TTC549 (cell line): ENCODE data around the gene MEIOC.
"Not testable (repeated sequence)": the region's sequence is repeated elsewhere in the genome, so short reads cannot be mapped to it uniquely, and the experiment has no call there.

Experiments used
- FAIRE-seq: peaks from 2 replicates; lab custom pipeline; 2012; peaks lifted over from hg19 to GRCh38; lab: Jason Lieb, UNC

MEIOC gene

DNA sequence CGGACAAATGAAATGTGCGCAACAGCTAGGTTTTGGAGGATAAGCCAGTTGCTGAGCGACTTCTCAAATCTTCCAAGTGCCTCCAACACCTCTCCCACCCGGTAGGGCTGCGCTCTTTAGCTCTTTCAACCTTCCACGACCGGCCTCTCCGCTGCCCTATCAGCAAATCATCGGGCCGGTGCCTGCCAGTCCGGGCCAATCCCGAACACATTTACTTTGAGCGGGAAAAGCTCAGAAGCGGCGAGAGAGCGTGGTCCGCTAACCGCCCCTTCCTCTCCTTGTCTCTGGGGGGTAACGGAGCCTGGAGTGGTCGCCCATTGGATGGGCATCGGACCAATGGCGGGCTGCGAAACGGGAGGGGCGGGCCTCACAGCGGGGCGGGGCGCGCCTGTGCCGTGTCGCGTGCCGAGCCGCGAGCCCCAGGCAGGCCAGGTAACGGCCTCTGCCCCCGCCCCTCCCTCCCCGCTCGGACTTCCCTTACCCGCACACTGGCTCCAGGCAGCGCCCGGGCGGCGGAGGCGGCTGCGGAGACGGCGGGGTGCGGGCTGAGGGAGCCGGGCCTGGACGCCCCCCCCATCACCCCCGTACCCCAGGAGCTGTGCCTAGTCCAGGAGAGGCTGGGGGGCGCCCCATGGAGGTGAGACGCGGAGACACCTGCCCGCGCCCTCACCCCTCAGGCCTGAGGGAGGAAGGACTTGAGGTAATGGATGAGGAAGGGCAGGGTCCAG is at the start of gene MEIOC:
MEIOC (plus strand) TSS at position 486 of the 728 bp plus-strand sequence; CDS start at position 632, 146 bp downstream.
- no peak for FAIRE-seq

DNA sequence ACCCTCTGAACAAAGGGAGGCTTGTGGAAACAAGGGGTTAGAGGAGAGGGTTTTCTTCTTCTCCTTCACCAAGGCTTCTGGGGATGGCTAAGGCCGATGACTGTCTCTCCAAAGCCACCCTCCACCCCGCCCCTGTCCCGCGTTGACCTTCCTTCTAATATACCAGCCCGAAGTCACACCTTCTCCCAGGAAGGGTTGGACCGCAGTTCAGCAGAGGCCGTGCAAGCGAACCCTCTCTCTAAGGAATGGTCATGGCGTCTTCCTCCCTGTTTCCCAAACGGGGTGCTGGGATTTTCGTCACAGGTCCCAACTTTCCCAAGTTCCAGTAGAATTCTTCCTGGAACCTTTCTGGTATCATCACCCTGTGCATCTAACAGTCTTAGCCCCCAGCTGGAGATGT is 49.6 kb upstream of the MEIOC start:
- FAIRE-seq: no peak

DNA sequence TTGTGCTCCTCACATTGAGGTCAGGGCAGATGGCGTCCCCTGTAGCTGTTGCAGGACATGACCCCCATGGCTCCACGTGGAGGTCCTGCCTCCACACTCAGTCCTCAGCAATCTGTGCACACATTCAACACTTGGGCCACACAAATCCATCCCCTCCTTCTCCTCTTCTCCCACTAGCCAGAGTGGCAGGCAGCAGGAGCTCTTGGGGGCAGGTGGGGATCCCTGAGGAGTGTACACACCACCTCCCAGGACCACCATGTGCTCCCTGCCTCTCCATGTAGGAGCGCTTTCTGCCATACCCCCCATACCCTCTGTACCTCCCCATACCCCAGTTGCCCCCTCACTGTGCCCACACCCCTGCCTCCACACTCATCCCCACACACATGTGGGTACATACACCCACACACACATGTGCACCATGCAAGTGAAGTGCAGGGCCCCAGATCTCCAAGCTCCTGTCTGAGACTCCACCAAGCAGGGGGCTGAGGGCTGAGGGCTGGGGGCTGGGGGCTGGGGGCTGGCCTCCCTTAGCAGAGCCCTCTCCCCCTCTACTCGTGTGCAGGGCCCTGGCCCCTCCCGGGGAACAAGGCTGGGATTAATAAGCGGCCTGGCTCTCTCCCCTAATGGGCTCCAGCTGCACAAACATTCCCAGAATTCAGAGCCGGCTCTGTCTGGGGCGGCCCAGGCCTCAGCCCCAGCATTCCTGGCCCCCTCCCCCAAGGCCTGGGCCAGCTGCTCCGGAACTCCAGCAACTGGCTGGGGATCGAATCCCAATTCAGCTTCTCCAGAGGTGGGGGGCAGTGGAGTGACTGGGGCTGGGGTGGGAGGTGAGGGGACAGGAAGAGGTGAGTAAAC is 48.2 kb upstream of the MEIOC start:
- no peak for FAIRE-seq

DNA sequence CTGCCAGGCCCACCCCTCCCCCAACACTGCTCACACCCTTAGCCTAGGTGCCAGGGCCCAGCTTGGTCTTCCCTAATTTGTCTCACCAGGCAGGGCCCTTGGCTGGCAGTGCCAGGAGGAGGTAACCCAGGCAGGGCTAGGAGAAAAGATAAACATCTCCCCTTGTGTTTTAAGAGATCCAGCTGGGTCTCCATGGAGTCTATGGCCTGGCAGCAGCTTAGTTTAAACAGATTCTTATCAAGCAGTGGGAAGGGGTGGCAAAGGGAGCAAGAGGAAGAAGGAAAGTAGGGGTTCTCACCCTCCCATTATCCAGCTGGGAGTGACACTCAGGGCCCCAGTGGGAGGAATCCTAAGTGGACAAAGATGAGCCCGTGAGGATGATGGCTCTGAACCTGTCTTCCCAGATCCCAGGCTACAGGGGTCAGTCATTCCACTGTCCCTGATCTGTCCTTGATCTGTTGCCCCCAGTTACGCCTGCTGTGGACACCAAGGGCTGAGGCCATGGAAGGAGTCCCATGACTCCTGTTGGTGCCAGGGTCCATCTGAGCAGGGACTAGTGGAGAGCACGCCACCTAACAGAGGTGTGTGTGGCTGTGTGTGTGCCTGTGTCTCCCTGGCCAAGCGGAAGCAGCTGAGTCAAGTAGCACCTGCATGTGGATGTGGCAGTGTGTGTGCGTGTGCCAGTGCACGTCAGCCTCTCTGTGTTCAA is 47.4 kb upstream of the MEIOC start:
- no peak for FAIRE-seq

DNA sequence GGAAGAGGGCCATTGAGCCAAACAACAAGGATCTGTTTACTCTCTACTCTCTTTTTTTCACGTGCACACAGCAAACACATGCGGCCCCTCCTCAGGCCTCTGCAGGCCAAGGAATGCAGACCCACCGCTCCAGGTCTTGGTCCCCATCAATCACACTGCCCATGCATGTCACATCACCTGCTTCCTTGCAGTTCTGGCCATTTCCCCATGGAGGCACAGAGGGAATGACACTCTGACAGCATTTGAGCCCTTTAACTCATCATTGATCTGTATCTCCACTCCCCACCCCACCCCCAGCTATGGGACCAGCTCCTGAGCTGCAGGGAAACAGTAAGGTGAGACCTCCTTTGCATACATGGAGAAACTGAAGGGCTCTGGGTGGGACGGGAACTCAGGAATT is 45.9 kb upstream of the MEIOC start:
- FAIRE-seq: no peak

DNA sequence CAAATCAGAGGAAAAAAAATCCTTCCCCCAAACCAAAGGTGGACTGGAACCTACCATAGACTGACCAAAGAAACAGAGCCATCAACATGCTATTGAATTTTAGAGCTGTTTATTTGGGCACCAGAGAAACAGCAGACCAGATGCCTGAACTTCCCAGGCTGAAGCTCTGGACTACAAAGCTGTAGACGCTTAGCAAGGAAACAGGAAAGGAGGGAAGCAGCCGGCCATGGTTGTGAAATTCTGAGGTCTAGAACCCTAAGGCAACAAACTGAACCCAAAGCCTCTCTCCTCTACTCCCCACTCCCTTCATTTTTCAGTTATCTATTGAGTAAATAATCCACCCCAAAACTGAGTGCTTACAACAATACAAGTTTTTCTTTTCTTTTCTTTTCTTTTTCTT is 45.4 kb upstream of the MEIOC start:
- no peak for FAIRE-seq

DNA sequence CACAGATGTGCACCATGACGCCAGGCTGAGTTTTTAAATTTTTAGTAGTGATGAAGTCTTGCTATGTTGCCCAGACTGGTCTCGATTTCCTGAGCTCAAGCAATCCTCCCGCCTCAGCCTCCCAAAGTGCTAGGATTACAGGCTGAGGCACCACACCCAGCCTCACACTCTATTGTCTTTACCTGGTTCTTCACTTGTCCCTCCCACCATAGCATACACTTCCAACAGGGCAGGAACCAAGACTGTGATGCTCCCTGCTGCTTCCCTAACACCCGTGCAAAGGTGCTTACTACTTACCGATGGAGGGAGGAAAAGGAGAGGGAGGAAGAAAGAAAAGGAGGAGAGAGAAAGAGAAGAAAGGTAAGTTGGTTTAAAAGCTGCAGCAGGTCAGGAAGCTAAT is 41.4 kb upstream of the MEIOC start:
- FAIRE-seq: no peak

DNA sequence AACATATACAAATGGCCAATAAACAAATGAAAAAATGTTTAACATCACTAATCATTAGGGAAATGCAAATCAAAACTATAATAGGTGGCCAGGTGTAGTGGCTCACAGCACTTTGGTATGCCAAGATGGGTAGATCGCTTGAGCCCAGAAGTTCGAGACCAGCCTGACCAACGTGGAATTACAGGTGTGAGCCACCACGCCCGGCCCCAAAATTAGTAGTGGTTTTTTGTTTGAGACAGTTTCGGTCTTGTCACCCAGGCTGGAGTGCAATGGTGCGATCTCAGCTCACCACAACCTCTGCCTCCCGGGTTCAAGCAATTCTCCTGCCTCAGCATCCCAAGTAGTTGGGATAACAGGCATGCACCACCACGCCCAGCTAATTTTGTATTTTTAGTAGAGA is 37.6 kb upstream of the MEIOC start:
- FAIRE-seq: not testable (repeated sequence)

DNA sequence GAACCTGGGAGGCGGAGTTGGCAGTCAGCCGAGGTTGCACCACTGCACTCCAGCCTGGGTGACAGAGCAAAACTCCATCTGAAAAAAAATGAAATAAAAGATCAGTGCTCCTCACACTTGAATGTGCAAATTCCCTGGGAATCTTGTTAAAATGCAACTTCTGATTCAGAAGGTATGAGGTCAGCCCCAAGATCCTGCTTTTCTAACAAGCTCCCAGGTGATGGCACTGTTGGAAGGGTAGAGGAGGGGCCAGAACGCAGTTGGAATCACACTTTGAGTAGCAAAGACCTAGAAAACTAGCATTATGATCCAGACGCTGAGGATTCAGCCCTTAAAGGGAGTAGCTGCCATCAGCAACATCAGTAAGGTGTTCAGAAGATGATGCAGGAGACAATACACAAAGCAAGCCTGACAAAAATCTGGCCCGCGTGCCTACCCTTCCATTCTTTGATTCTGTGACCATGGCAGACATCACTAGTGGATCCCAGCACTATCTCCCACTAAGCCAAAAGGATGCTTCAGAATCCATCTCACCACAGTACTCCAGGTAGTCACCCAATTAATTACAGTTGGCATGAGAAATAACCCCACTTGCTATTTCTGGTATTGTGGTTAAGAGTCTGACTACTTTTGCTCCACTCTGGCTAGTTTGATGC is 33.1 kb upstream of the MEIOC start:
- FAIRE-seq: no peak

DNA sequence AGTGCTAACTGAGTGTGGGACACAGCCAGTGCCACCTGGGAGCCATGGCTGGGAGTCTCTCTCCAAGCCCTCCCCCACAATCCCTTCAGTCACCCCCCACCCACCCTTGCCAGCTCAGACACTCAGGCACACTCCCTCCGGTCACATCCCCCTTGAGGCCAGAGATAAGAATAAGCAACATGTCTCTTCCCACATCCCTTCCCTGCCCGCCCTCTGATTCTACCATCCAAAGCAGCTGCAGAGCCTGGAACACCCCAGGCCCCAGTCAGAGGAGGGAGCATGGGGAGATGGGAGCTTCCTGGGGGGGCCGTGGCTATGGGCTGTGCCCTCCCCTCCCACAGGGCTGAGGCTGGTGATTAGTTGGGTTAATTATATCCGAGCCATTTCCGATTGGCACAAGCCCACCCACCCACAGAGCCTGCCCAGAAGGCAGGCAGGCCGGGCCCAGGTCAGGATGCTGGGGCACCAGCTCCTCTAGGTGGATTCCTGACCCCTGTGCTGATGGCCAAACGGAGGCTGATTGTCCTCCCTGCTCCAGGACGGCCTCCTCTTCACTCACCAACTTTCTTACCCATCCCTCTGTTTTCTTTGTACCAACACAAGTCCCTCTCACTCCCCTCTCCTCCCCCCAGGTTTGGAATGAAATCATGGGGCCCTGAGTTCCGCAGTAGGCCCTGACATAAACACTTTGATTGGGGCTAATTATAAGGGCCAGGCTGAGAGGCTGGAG is 28.6 kb upstream of the MEIOC start:
- FAIRE-seq: no peak

DNA sequence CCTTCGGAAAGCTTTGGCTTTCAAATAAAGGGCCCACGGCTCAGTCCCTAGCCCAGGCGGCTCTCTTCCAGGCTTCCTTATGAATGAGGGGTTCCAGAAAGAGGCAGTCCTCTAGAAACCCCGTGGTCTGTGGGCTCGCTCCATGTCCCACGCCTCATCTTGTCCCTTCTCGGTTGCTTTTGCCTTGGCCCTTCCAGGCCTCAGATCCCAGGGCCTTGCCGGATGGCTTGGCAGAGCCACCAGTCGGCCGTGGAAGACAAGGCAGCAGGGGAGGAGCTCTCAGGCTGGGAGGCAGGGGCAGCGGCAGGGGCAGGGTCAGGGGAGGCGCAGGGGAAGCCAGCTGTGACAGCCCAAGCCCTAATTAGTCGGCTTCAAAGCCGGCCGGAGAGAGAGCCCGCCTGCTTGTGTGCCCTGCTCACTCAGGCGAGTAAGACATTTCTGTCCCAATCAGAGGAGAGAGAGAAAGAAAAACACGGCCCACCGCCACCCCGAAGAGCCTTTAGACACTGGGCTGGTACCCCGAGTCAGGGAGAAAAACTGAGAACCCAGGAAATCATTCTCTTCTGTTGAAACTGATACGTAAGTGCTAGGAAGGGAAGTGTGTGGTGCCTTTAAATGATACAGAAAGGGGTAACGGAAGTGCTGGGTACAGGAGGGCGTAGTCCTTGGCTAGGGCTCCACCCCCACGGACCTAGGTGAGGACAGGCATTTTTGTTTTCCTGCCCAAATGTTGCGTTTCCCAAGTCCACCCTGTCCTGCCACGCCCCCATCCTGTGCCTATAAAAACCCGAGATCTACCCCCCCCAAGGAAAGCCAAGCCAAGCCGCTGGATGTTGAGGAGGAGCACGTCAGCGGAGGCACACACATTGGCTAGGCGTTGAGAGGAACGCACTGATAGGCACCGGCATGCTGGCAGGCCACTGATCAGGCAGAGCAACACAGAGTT is 27.8 kb upstream of the MEIOC start:
- no peak for FAIRE-seq

DNA sequence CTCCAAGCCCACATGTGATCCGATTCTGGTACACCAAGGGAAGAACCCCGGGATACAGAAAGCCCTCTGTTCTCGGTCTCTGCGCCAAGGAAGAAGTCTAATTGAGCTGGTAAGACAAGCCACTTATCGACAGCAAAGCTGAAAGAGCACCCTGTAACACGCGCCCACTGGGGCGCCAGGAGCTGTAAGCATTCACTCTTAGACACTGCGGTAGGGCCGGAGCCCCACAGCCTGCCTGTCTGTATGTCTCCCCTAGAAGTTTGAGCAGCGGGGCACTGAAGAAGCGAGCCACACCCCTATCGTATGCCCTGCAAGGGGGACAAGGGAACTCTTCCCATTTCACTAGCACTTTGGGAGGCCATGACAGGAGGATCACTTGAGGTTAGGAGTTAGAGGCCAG is 27.0 kb upstream of the MEIOC start:
- FAIRE-seq: no peak

DNA sequence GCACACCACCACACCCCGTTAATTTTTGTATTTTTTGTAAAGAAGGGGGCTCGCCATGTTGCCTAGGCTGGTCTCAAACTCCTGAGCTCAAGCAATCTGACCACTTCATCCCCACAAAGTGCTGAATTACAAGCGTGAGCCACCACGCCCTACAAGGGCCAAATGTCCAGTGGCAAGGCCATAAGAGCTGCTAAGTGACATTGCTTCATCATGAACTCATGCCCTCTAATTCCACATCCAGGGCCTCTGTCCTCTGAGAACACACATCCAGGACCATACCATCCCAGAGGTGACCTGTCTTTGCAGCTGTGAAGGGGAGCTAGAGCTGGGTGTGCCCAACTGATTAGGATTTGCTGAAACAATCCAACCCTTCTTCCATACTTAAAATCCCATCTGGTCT is 25.6 kb upstream of the MEIOC start:
- FAIRE-seq: no peak

DNA sequence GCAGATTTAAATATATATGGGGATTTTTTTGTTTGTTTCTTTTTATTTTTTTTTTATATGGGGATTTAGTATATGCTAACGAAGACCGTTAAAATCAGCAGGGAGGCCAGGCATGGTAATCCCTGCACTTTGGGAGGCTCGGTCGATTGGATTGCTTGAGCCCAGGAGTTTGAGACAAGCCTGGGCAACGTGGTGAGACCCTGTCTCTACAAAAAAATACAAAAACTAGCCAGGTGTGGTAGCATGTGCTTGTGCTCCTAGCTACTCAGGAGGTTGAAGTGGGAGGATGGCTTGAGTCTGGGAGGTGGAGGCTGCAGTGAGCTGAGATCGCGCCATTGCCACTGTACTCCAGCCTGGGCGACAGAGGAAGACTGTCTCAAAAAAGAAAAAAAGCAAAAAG is 22.3 kb upstream of the MEIOC start:
- no peak for FAIRE-seq

DNA sequence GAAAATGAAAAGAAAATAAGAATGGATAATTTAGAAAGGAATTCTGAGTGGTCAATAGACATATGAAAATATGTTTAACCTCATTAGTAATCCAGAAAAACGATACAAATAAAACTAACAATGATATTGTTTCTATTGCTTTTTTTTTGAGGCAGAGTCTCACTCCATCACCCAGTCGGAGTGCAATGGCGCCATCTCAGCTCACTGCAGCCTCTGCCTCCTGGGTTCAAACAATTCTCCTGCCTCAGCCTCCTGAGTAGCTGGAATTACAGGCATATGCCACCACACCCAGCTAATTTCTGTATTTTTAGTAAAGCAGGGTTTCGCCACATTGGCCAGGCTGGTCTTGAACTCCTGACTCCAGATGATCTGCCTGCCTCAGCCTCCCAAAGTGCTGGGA is 21.9 kb upstream of the MEIOC start:
- FAIRE-seq: not testable (repeated sequence)

DNA sequence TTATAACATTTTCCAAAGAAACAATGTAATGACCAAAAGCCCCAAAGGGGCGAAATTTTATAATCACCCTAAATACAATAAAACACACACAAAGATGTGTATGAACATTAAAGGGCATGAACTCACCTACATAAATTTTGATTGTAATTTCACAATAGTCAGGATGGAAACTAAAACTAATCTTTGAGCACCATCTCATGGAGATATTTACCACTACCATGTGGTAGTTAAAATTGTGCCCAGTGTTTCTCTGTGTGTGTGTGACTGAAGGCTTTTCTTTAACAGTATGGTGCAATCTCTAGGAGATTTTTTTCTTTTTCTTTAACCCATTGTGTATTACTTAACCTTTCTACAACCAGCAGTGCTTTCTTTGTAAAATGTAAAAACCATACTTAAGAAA is 19.7 kb upstream of the MEIOC start:
- FAIRE-seq: peak; percentile 96

DNA sequence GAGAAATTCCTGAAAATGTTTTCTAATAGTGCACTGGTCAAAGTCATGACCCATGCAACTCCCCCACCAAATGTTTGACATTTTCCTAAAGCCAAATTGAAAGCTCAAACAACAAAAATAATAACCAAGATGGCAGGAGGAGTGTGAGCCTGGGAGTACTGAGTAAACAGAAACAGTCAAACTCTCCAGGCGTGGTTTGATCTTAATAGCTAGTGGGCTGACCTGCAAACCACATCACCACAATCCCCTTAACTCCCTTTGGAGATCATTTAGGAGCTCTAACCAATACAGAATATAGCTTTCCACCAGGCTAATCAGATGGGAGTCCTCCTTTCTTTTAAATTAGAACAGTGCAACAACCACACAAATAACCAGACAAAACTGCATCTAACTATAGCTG is 19.2 kb upstream of the MEIOC start:
- no peak for FAIRE-seq

DNA sequence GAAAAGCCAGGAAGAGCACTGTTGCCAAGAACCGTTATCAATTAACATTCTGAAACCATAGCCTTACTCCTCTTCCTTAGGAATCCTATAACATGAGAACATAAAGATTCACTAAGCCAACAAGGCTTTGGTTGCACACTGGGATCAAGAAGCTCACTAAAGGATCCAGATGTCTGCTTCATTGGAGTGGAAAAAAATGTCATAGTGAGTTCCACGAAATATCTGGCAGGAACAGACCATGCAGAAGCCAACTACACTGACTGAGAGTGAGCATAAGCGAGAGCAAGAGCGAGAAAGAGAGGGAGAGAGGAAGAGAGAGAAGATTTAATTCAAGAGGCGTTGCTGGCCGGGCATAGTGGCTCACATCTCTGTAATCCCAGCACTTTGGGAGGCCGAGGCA is 13.4 kb upstream of the MEIOC start:
- FAIRE-seq: no peak

DNA sequence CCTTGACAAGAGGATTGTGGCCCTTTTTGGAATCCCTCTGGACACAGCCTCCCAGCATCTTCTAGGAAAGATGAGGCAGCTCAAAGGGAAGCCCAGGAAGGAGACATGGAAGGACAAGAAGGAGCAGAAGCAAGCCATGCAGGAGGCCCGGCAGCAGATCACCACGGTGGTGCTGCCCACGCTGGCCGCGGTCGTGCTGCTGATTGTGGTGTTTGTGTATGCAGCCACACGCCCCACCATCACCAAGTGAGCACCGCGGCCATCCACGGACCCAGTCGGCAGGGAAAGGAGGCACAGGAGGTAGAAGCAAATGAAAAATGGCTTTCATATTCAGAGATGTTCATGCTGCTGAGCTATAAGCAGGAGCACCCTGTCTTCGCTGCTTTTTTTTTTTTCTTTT is 10.9 kb upstream of the MEIOC start:
- no peak for FAIRE-seq

DNA sequence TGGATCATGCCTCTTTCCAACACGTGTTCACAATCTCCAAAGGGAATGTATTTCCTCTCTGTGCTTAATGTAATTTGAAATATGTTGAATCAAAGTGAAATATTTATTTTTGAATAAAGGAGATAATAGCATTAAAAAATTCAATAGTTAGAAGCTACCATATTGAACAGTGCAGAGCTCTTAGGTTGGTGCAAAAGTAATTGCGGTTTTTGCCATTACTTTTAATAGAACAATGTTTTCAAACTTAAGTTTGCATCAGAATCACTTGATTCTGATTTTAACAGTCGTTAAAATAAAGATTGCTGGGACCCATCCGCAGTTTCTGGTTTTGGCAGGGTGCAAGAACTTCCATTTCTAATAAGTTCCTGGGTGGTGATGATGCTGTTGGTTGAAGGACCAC is 10.0 kb upstream of the MEIOC start:
- FAIRE-seq: no peak

DNA sequence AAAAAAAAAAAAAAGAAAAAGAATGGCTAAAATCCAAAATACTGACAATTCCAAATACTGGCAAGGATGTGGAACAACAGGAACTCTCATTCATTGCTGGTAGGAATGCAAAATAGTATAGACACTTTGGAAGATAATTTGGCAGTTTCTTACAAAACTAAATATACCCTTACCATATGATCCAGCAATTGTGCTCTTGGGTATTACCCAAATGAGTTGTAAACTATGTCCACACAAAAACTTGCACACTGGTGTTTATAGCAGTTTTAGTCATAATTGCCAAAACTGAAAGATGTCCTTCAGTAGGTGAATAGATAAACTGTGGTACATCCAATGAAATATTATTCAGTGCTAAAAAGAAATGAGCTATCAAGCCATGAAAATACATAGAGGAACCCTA is 8.5 kb upstream of the MEIOC start:
- FAIRE-seq: no peak
